ENCODE data around the gene GPNMB. TPM values are rescaled to one million over a fixed set of nuclear protein-coding genes. Genes with fewer than 3 reads are reported as not detected.

GPNMB gene
- total RNA-seq, 3 donors from 2014 or later, result 0.26 to 0.94 (median 0.71) TPM

Other genes starting within 250 kb of the GPNMB start
- gene HYCC1, start 232.6 kb upstream of the GPNMB start, total RNA-seq, result 10 to 100 TPM; 21.4 to 23.9 (median 22.8) TPM
- 10 to 100 TPM; 17.0 to 20.2 (median 18.1) TPM for gene KLHL7, start 141.0 kb upstream of the GPNMB start, total RNA-seq
- 10 to 100 TPM; 29.7 to 44.8 (median 31.9) TPM for gene NUP42, start 64.7 kb upstream of the GPNMB start, total RNA-seq
- 100 to 1,000 TPM in 2 of 3 donors, 10 to 100 TPM in 1; 96.5 to 121 (median 113) TPM for gene MALSU1, start 52.6 kb downstream of the GPNMB start, total RNA-seq
- under 1 TPM; 0.32 to 0.86 (median 0.43) TPM for gene IGF2BP3, start 223.7 kb downstream of the GPNMB start, total RNA-seq

Data from activated T-cell treated with anti-CD3 and anti-CD28 coated beads, Interleukin-2, amount 50 U/mL, for 4 hours (primary cell).